Measurements from ENCODE around the gene ITPR3.

Gene ITPR3

GRCh38 chr6:33696548-33697518 is 75.7 kb downstream of the ITPR3 start:
- DNase-seq (ENCODE audit: extremely low spot score), result no peak
- no peak for TF ChIP-seq LEF1 (IDR thresholded peaks at IDR 0.05; ENCODE audit: borderline replicate concordance)
- TF ChIP-seq FOXA1 (IDR thresholded peaks at IDR 0.05), result no peak
- TF ChIP-seq L3MBTL2 (conservative IDR thresholded peaks at IDR 0.05), result no peak
- no peak for TF ChIP-seq TARDBP (IDR thresholded peaks at IDR 0.05)
- no peak for TF ChIP-seq HDGF (IDR thresholded peaks at IDR 0.05; ENCODE audit: borderline replicate concordance)
- no peak for TF ChIP-seq ARNT (IDR thresholded peaks at IDR 0.05)
- no peak for TF ChIP-seq FOXM1 (IDR thresholded peaks at IDR 0.05; ENCODE audit: borderline replicate concordance)
- no peak for TF ChIP-seq ZNF384 (IDR thresholded peaks at IDR 0.05)
- no peak for TF ChIP-seq PKNOX1 (IDR thresholded peaks at IDR 0.05)
- no peak for TF ChIP-seq ELF4 (IDR thresholded peaks at IDR 0.05)
- no peak for TF ChIP-seq FOXK2 (IDR thresholded peaks at IDR 0.05)
- CTCF ChIA-PET, result interaction anchor here (0.9 kb wide), 1 partner anchor 65 kb away, joined by 3 read pairs; no protein-coding TSS in a partner anchor
- POLR2A ChIA-PET, result interaction anchor here (0.7 kb wide), 1 partner anchor 14 kb away, joined by 3 read pairs; no protein-coding TSS in a partner anchor

DNA sequence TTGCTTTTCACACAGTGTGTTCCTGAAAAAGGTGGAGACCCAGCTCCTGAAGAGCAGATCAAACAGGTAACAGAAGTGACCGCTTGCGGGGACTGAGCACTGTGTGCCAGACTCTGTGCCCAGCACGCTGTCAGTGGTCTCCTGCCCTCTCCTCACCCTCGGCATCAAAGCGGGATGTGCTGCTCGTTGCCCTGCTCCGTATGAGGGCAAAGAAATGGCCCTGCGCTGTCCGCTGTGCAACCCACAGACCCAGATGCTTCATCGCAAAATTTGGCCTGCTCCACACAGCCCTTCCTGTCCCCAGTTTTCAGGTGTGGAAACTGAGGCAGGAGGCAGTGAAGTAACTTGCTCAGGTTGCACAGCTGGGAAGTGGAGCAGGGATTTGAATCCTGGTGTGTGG is 76.7 kb downstream of the ITPR3 start:
- DNase-seq (ENCODE audit: extremely low spot score), result no peak
- ChIA-PET CTCF (interaction anchor here (0.9 kb wide), 1 partner anchor 66 kb away, joined by 3 read pairs; no protein-coding TSS in a partner anchor), POLR2A (no interaction called here)
- TF ChIP-seq ARNT (IDR thresholded peaks at IDR 0.05) (no peak), HDGF (IDR thresholded peaks at IDR 0.05; ENCODE audit: borderline replicate concordance) (no peak), FOXA1 (IDR thresholded peaks at IDR 0.05) (no peak)

- DNase-seq (ENCODE audit: extremely low spot score), result no peak
- ChIA-PET POLR2A (no interaction called here), CTCF (no interaction called here)
Observed at GRCh38 chr6:33698494-33698893, 77.4 kb downstream of the ITPR3 start.

DNA sequence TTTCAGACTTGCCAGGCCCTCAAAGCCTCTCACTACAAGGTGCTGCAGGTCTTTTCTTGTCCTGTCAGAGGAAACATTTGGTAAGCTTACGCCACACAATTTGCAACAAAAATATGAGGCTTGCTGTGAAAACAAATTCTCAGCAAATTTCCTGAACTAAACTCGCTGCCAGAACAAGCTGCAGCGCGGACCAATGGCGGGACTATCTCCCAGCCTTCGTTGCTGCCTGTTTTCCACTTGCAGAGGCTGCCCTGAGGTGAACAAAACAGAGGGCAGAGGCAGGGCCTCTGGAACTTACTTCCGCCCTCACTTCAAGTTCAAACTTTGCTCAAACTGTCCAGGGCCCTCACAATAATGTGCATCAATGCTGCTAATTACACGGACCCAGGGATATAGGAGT is 78.0 kb downstream of the ITPR3 start:
- TF ChIP-seq LEF1 (IDR thresholded peaks at IDR 0.05; ENCODE audit: borderline replicate concordance) (no peak), HDGF (IDR thresholded peaks at IDR 0.05; ENCODE audit: borderline replicate concordance) (no peak), NFRKB (IDR thresholded peaks at IDR 0.05) (no peak), SUZ12 (IDR thresholded peaks at IDR 0.05) (no peak), BHLHE40 (IDR thresholded peaks at IDR 0.05; ENCODE audit: borderline replicate concordance) (no peak), ARNT (IDR thresholded peaks at IDR 0.05) (no peak), TARDBP (IDR thresholded peaks at IDR 0.05) (no peak), ELF4 (IDR thresholded peaks at IDR 0.05) (no peak), ZNF384 (IDR thresholded peaks at IDR 0.05) (no peak), L3MBTL2 (conservative IDR thresholded peaks at IDR 0.05) (no peak), FOXA1 (IDR thresholded peaks at IDR 0.05) (no peak), FOXM1 (IDR thresholded peaks at IDR 0.05; ENCODE audit: borderline replicate concordance) (no peak), FOXK2 (IDR thresholded peaks at IDR 0.05) (no peak), SP1 (IDR thresholded peaks at IDR 0.05) (no peak), CTBP1 (IDR thresholded peaks at IDR 0.05; ENCODE audit: borderline replicate concordance) (no peak)
- DNase-seq (ENCODE audit: extremely low spot score), result no peak
- CTCF ChIA-PET, result no interaction called here
- POLR2A ChIA-PET, result no interaction called here

More at GRCh38 chr6:33698494-33698893, 77.4 kb downstream of the ITPR3 start:
- TF ChIP-seq FOXM1 (IDR thresholded peaks at IDR 0.05; ENCODE audit: borderline replicate concordance) (no peak), HDGF (IDR thresholded peaks at IDR 0.05; ENCODE audit: borderline replicate concordance) (no peak), SP1 (IDR thresholded peaks at IDR 0.05) (no peak), TARDBP (IDR thresholded peaks at IDR 0.05) (no peak), BHLHE40 (IDR thresholded peaks at IDR 0.05; ENCODE audit: borderline replicate concordance) (no peak), ARNT (IDR thresholded peaks at IDR 0.05) (no peak), FOXA1 (IDR thresholded peaks at IDR 0.05) (no peak), FOXK2 (IDR thresholded peaks at IDR 0.05) (no peak)

DNA sequence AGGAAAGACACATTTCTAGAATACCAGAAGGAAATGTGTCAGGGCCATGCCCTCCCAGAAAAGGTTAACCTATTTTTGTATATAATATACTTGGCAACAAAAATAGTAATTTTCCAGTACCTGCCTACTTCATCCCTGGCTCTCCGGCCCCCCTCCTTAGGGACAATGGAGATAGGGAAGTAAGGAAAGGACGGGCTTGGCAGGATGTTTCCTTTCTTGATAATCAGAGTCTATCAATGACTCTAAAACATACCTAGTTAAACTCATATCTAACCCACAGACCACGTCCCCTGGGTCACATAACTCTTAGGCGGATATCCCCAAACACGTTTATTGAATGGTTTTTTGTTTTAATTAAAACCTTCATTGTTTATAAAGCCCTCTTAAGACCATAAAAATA is 78.6 kb downstream of the ITPR3 start:
- TF ChIP-seq ARNT (IDR thresholded peaks at IDR 0.05) (no peak), BHLHE40 (IDR thresholded peaks at IDR 0.05; ENCODE audit: borderline replicate concordance) (no peak), FOXK2 (IDR thresholded peaks at IDR 0.05) (no peak), SP1 (IDR thresholded peaks at IDR 0.05) (no peak), TARDBP (IDR thresholded peaks at IDR 0.05) (no peak), FOXM1 (IDR thresholded peaks at IDR 0.05; ENCODE audit: borderline replicate concordance) (no peak), NFRKB (IDR thresholded peaks at IDR 0.05) (no peak), L3MBTL2 (conservative IDR thresholded peaks at IDR 0.05) (no peak), PKNOX1 (IDR thresholded peaks at IDR 0.05) (no peak)
- no peak for DNase-seq (ENCODE audit: extremely low spot score)
- ChIA-PET POLR2A (no interaction called here), CTCF (interaction anchor here (1.5 to 1.7 kb wide), 2 partner anchors 12 to 16 kb away, joined by 6 to 7 read pairs; partner anchors contain the start of gene UQCC2)

GRCh38 chr6:33700391-33701050 is 79.4 kb downstream of the ITPR3 start:
- no peak for TF ChIP-seq FOXK2 (IDR thresholded peaks at IDR 0.05)
- no peak for TF ChIP-seq ARNT (IDR thresholded peaks at IDR 0.05)
- TF ChIP-seq FOXA1 (IDR thresholded peaks at IDR 0.05), result no peak
- TF ChIP-seq PKNOX1 (IDR thresholded peaks at IDR 0.05), result no peak
- TF ChIP-seq TARDBP (IDR thresholded peaks at IDR 0.05), result no peak
- TF ChIP-seq FOXM1 (IDR thresholded peaks at IDR 0.05; ENCODE audit: borderline replicate concordance), result no peak
- TF ChIP-seq HDGF (IDR thresholded peaks at IDR 0.05; ENCODE audit: borderline replicate concordance), result no peak
- no peak for TF ChIP-seq ELF4 (IDR thresholded peaks at IDR 0.05)
- no peak for TF ChIP-seq LEF1 (IDR thresholded peaks at IDR 0.05; ENCODE audit: borderline replicate concordance)
- no peak for TF ChIP-seq SP1 (IDR thresholded peaks at IDR 0.05)
- ChIA-PET POLR2A (interaction anchor here (1.6 to 2.1 kb wide), 2 partner anchors 9 to 11 kb away, joined by 3 to 15 read pairs; partner anchors contain the start of gene UQCC2), CTCF (interaction anchor here (0.6 to 1.7 kb wide), 8 partner anchors 11 to 349 kb away, joined by 3 to 8 read pairs (median 4); partner anchors contain the start of gene UQCC2)
- DNase-seq (ENCODE audit: extremely low spot score), result peak; percentile 74

All from HEK293T (cell line).